GM12878 (cell line): ENCODE data around the gene UBE2E2. TPM values are rescaled to one million over a fixed set of nuclear protein-coding genes. Genes with fewer than 3 reads are reported as not detected.

ENCODE experiments used
- ATAC-seq: fragments of 200-7000 bp; cut with Tn5 transposase; 3 replicates; pipeline ENCODE4 v1.9.1; 2020; ENCODE audit warnings: mild to moderate bottlenecking, moderate library complexity
- BruUV-seq: library from RNA; stranded (reverse); fragments of 400-500 nt; replicated peaks from 2 replicates; lab custom pipeline; 2021; lab: Mats Ljungman, UMichigan
- CTCF ChIA-PET: fragments of 300-600 bp; sonication (Branson Sonifier 250); formaldehyde crosslinking; extraction: SDS; loops from one replicate; lab custom pipeline; 2021; ENCODE audit warnings: inconsistent platforms; lab: Yijun Ruan, JAX
- POLR2A ChIA-PET: fragments of 350-600 bp; formaldehyde crosslinking; extraction: SDS; loops from one replicate; lab custom pipeline; 2021; ENCODE audit warnings: inconsistent platforms; lab: Charles Lee
- RAD21 ChIA-PET: fragments of 300-600 bp; sonication (Branson Sonifier 250); formaldehyde crosslinking; loops from one replicate; lab custom pipeline; 2023; ENCODE audit warnings: antibody characterized with exemption; ENCODE audit not compliant: unreplicated experiment; lab: Charles Lee
- SMC1A ChIA-PET: fragments of 300-600 bp; sonication (Branson Sonifier 250); formaldehyde crosslinking; loops from one replicate; lab custom pipeline; 2023; ENCODE audit not compliant: unreplicated experiment, uncharacterized antibody; lab: Charles Lee
- DNase-seq: peaks from one replicate; pipeline ENCODE4 v3.0.0-alpha.2; 2011; ENCODE audit warnings: low read depth, low spot score
- FAIRE-seq: peaks from 3 replicates; lab custom pipeline; 2011; peaks lifted over from hg19 to GRCh38; lab: Jason Lieb, UNC
- H2AFZ ChIP-seq: 2 replicates; pipeline ENCODE4 v1.6.0; 2011; ENCODE audit warnings: low read depth, low read length, control low read depth; ENCODE audit not compliant: control insufficient read depth
- H3K27ac ChIP-seq: 2 replicates; pipeline ENCODE4 v1.5.1; 2011; ENCODE audit warnings: control low read depth; ENCODE audit not compliant: control insufficient read depth, insufficient read depth
- H3K27me3 ChIP-seq, 2 experiments: replicated peaks in 1 of 2; 2 replicates each; pipeline versions ENCODE4 v1.6.0 to v1.6.1; 2011; ENCODE audit warnings: low read length in 1 of 2; ENCODE audit not compliant: control insufficient read depth in 2 of 2, insufficient read depth in 2 of 2
- H3K36me3 ChIP-seq, 2 experiments: 2 replicates each; pipeline ENCODE4 v1.5.1; 2011; ENCODE audit warnings: low read length in 1 of 2; ENCODE audit not compliant: control insufficient read depth in 2 of 2, insufficient read depth in 2 of 2
- H3K4me1 ChIP-seq: 2 replicates; pipeline ENCODE4 v1.6.1; 2011; ENCODE audit warnings: mild to moderate bottlenecking, low read length, moderate library complexity, mixed read lengths; ENCODE audit not compliant: control insufficient read depth, insufficient read depth
- H3K4me2 ChIP-seq: 2 replicates; pipeline ENCODE4 v1.6.0; 2011; ENCODE audit warnings: control low read depth; ENCODE audit not compliant: control insufficient read depth, insufficient read depth
- H3K4me3 ChIP-seq: fragments of 200-600 bp; sonication (generic); 2 replicates; pipeline ENCODE4 v1.5.1; 2016
- H3K79me2 ChIP-seq: 2 replicates; pipeline ENCODE4 v1.6.0; 2011; ENCODE audit warnings: low read length; ENCODE audit not compliant: control insufficient read depth, insufficient read depth
- H3K9ac ChIP-seq: 2 replicates; pipeline ENCODE4 v1.8.0; 2011; ENCODE audit warnings: low read length, control low read depth, mixed read lengths; ENCODE audit not compliant: control insufficient read depth, insufficient read depth
- H3K9me3 ChIP-seq: replicated peaks from 3 replicates; pipeline ENCODE4 v1.5.1; 2011; ENCODE audit warnings: mild to moderate bottlenecking, low read length; ENCODE audit not compliant: control insufficient read depth, insufficient read depth
- H4K20me1 ChIP-seq: 2 replicates; pipeline ENCODE4 v1.6.0; 2011; ENCODE audit not compliant: control insufficient read depth, insufficient read depth
- BCL3 ChIP-seq: IDR thresholded peaks from 2 replicates; pipeline ENCODE4 v1.6.1; 2011; ENCODE audit warnings: borderline replicate concordance, low read depth, mild to moderate bottlenecking, moderate library complexity, low read length; ENCODE audit not compliant: insufficient read depth, poor library complexity, severe bottlenecking
- E4F1 ChIP-seq: fragments of 450-650 bp; IDR thresholded peaks from 2 replicates; pipeline ENCODE4 v1.6.1; 2018; ENCODE audit warnings: borderline replicate concordance, mild to moderate bottlenecking; ENCODE audit not compliant: partially characterized antibody
- EGR1 ChIP-seq, 2 experiments: IDR thresholded peaks; 1 replicate in 1 of 2; 2 replicates in 1 of 2; pipeline ENCODE4 v1.6.1; 2011 to 2012; ENCODE audit warnings: low read depth in 2 of 2, low read length in 2 of 2, borderline replicate concordance in 1 of 2, mild to moderate bottlenecking in 1 of 2, moderate library complexity in 1 of 2
- FOXM1 ChIP-seq: IDR thresholded peaks from 2 replicates; pipeline ENCODE4 v1.6.1; 2012; ENCODE audit warnings: low read depth, mild to moderate bottlenecking, inconsistent platforms, low read length, moderate library complexity
- RCOR1 ChIP-seq: conservative IDR thresholded peaks from 2 replicates; pipeline ENCODE4 v1.6.1; 2012; ENCODE audit warnings: low read depth, low read length, improper control_type of control experiment
- SIN3A ChIP-seq: IDR thresholded peaks from 2 replicates; pipeline ENCODE4 v1.6.1; 2012; ENCODE audit warnings: low read depth, low read length, improper control_type of control experiment
- SIX5 ChIP-seq: IDR thresholded peaks from 2 replicates; pipeline ENCODE4 v1.6.1; 2011; ENCODE audit warnings: mild to moderate bottlenecking, low read depth, low read length, moderate library complexity; ENCODE audit not compliant: severe bottlenecking
- SMAD1 ChIP-seq: fragments of 450-650 bp; IDR thresholded peaks from 2 replicates; pipeline ENCODE4 v1.6.1; 2018; ENCODE audit warnings: mild to moderate bottlenecking, low read depth; ENCODE audit not compliant: partially characterized antibody
- SMC3 ChIP-seq: IDR thresholded peaks from 2 replicates; pipeline ENCODE4 v1.6.1; 2011; ENCODE audit warnings: low read length, improper control_type of control experiment, borderline replicate concordance
- whole genome bisulfite sequencing: methylation state at CpG from one replicate; pipeline ENCODE4 v1.1.6; 2016; ENCODE audit warnings: low lambda C conversion rate; ENCODE audit not compliant: insufficient replicate concordance, insufficient coverage; ENCODE audit errors: missing lambda C conversion rate; 5-methylcytosine and 5-hydroxymethylcytosine counted together
- in situ Hi-C: fragments of 300-500 bp; cut with MboI; formaldehyde crosslinking; loops from 9 replicates; pipeline ENCODE4 v1.14.3; 2018; ENCODE audit warnings: mixed read lengths
- intact Hi-C: fragments of 100-400 bp; cut with micrococcal nuclease; formaldehyde crosslinking; loops from one replicate; pipeline ENCODE4 v1.14.2; 2022; ENCODE audit not compliant: unreplicated experiment
- polyA plus RNA-seq, 11 experiments: library from polyadenylated mRNA; depleted of rRNA in 4 of 11; unstranded in 6 of 11; stranded (reverse) in 5 of 11; fragments of >200 nt; fragmentation: Nextera tagmentation in 4 of 11; fragmentation: Illumina TruSeq in 1 of 11; extraction: Ambion mirVana in 4 of 11; extraction: Trizol in 1 of 11; gene quantifications; 1 replicate in 1 of 11; 2 replicates in 10 of 11; pipeline versions ENCODE4 v1.2.1 to v1.2.3, GENCODE V29; 2011 to 2016; ENCODE audit warnings: inconsistent platforms in 2 of 11, missing spikeins in 2 of 11, low read depth in 1 of 11
- total RNA-seq, 4 experiments: library from RNA; depleted of rRNA in 3 of 4; stranded (reverse); fragments of >200 nt in 3 of 4; fragmentation: Illumina TruSeq in 1 of 4; extraction: Trizol in 1 of 4; gene quantifications; 2 replicates each; pipeline versions ENCODE4 v1.2.1 to v1.2.3, GENCODE V29; 2013 to 2021

UBE2E2 gene
- total and polyA plus RNA-seq, 10 of the 15 experiments (the other 5 are each of a cell fraction or from before 2014, with no cell fraction given), result 8.7 to 71.0 (median 36.4) TPM

- BruUV-seq, result no TSS peak
- Histone ChIP-seq H4K20me1 (no peaks in the 10 kb centered on the region), H3K79me2 (no peaks in the 10 kb centered on the region), H3K9ac (no peak overlapping the region), H3K27me3 (no peaks in the 10 kb centered on the region), H3K4me3 (no peak overlapping the region), H3K4me1 (no peaks in the 10 kb centered on the region), H3K4me2 (no peak overlapping the region), H3K9me3 (no peaks in the 10 kb centered on the region), H2AFZ (no peak overlapping the region), H3K36me3 (no peaks in the 10 kb centered on the region), H3K27ac (no peak overlapping the region)
- DNase-seq (no peak), FAIRE-seq (no peak), ATAC-seq (peak; percentile 57)
- SMC1A ChIA-PET, result interaction anchor here (0.6 to 2.3 kb wide), 4 partner anchors 10 to 426 kb away, joined by 3 to 10 read pairs (median 3); no protein-coding TSS in a partner anchor
- CTCF ChIA-PET, result no interaction called here
- POLR2A ChIA-PET, result interaction anchor here (1.0 kb wide), 1 partner anchor 9 kb away, joined by 3 read pairs; no protein-coding TSS in a partner anchor
- in situ Hi-C loops (no loop called here), intact Hi-C loops (no loop called here)
- 91% methylated on average over 9 of the region's 9 CpGs for WGBS
- TF ChIP-seq BCL3 (peak; percentile 40), FOXM1 (no peak)
- RAD21 ChIA-PET, result interaction anchor here (0.6 kb wide), 1 partner anchor 1051 kb away, joined by 3 read pairs; no protein-coding TSS in a partner anchor
These were observed 399.8 kb downstream of the UBE2E2 start for GRCh38 chr3:23602971-23603370.

GRCh38 chr3:23607184-23607847, 404.2 kb downstream of the UBE2E2 start:
- Histone ChIP-seq H3K27ac (no peak overlapping the region), H3K36me3 (no peaks in the 10 kb centered on the region), H3K9ac (no peak overlapping the region), H2AFZ (no peak overlapping the region), H4K20me1 (no peaks in the 10 kb centered on the region), H3K4me1 (no peaks in the 10 kb centered on the region), H3K9me3 (no peaks in the 10 kb centered on the region), H3K4me2 (no peak overlapping the region), H3K4me3 (no peak overlapping the region), H3K27me3 (no peaks in the 10 kb centered on the region), H3K79me2 (no peaks in the 10 kb centered on the region)
- ChIA-PET POLR2A (no interaction called here), CTCF (no interaction called here), SMC1A (interaction anchor here (0.7 kb wide), 1 partner anchor 90 kb away, joined by 4 read pairs; no protein-coding TSS in a partner anchor), RAD21 (interaction anchor here (1.1 kb wide), 1 partner anchor 13 kb away, joined by 3 read pairs; no protein-coding TSS in a partner anchor)
- no peak for FAIRE-seq
- no peak for ATAC-seq
- intact Hi-C loops, result no loop called here
- 79% methylated on average over 8 of the region's 8 CpGs for WGBS
- in situ Hi-C loops, result no loop called here
- no TSS peak for BruUV-seq
- DNase-seq, result no peak
- TF ChIP-seq SIX5, result no peak
- no peak for TF ChIP-seq BCL3
- no peak for TF ChIP-seq E4F1
- TF ChIP-seq EGR1 (IDR thresholded peaks at IDR 0.05; ENCODE audit: borderline replicate concordance in 1 of 2, low read depth in 2 of 2, low read length in 2 of 2), result no peak
- TF ChIP-seq SMC3, result no peak
- no peak for TF ChIP-seq SIN3A
- no peak for TF ChIP-seq RCOR1
- TF ChIP-seq SMAD1, result no peak
